HG03565 (cell line): Measurements from ENCODE around the gene EXOC1L.
"Not testable (repeated sequence)": the region's sequence is repeated elsewhere in the genome, so short reads cannot be mapped to it uniquely, and the experiment has no call there.

Source experiments
- ATAC-seq: cut with Tn5 transposase; IDR thresholded peaks from one replicate; pipeline ENCODE4 v1.9.1; 2021; ENCODE audit warnings: mild to moderate bottlenecking, moderate library complexity; ENCODE audit not compliant: unreplicated experiment

EXOC1L gene

DNA sequence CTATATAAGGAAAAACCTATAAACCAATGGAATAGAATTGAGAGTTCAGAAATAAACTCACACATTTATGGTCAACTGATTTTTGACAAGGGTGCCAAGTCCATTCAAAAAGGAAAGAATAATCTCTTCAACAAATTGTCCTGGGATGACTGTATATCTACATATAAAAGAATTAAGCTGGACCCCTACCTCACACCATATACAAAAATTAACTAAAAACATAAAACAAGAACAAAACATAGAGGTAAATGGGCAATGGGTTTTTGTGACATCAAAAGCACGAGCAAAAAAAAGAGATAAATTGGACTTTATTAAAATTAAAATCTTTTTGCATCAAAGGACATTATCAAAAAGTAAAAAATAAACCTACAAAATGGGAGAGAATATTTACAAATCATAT lies 18.3 kb downstream of the EXOC1L start:
- ATAC-seq: no peak

- no peak for ATAC-seq
Observed at GRCh38 chr4:55838356-55838755, 18.8 kb downstream of the EXOC1L start.

- ATAC-seq: no peak
Observed at GRCh38 chr4:55838952-55839351, 19.4 kb downstream of the EXOC1L start.

DNA sequence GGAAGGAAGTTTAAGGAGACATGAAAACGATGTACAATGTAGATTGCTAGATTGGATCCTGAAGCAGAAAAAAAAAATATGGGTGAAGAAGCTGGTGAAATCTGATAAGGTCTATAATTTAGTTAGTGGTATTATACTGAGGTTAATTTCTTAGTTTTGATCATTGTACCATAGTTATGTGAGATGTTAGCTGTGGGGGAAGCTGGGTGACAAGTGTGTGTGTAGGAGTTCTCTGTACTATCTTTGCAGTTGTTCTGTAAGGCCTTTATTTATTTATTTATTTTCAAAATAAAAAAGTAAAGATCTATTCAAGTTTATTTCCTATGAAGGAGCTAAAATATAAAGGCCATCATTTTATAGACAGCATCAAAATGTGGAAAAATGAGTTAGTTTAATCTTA lies 21.4 kb downstream of the EXOC1L start:
- no peak for ATAC-seq

DNA sequence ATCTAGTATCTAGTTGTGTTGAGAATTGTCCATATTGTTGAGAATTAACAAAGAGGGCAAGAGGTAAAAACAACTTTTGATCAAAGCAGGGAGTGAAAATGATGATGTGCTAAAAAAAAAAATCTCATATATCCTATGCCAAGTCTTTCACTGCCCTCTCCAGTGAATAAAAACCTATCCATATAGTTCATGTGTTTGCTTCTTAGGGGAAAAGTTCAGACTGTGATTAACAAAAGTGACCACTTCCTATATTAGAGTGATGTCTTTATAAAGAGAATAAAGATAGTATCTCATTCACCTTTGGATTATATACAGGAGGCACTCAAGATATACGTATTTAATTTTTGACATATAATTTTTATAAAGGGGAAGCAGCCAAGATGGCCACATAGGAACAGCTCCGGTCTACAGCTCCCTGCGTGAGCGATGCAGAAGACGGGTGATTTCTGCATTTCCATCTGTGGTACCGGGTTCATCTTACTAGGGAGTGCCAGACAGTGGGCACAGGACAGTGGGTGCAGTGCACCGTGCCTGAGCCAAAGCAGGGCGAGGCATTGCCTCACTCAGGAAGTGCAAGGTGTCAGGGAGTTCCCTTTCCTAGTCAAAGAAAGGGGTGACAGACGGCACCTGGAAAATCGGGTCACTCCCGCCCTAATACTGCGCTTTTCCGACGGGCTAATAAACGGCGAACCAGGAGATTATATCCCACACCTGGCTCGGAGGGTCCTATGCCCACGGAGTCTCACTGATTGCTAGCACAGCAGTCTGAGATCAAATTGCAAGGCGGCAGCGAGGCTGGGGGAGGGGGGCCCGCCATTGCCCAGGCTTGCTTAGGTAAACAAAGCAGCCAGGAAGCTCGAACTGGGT lies 22.0 kb downstream of the EXOC1L start:
- not testable (repeated sequence) for ATAC-seq

DNA sequence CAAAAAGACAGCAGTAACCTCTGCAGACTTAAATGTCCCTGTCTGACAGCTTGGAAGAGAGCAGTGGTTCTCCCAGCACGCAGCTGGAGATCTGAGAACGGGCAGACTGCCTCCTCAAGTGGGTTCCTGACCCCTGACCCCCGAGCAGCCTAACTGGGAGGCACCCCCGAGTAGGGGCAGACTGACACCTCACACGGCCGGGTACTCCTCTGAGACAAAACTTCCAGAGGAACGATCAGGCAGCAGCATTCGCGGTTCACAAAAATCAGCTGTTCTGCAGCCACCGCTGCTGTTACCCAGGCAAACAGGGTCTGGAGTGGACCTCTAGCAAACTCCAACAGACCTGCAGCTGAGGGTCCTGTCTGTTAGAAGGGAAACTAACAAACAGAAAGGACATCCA lies 22.7 kb downstream of the EXOC1L start:
- not testable (repeated sequence) for ATAC-seq

- no peak for ATAC-seq
Observed at GRCh38 chr4:55849724-55850123, 30.1 kb downstream of the EXOC1L start.

DNA sequence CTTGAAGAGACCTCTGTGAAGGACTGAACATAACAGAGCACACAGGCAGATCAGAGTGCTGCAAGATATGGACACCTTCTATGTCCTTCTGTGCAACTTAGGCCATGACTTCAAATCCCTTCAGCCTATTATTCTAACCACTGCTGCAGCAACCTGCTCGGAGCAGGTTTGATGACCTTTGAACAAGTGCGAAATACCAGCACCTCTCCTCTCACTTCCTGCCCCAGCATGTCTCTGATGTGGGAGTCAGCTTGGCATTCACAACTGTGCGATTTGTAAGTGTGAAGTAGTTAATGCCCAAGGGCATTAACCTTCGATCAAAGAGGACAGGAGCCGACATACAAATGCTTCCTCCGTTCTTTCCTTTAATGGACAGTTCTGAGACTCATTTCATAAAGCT lies 32.3 kb downstream of the EXOC1L start:
- ATAC-seq: no peak

DNA sequence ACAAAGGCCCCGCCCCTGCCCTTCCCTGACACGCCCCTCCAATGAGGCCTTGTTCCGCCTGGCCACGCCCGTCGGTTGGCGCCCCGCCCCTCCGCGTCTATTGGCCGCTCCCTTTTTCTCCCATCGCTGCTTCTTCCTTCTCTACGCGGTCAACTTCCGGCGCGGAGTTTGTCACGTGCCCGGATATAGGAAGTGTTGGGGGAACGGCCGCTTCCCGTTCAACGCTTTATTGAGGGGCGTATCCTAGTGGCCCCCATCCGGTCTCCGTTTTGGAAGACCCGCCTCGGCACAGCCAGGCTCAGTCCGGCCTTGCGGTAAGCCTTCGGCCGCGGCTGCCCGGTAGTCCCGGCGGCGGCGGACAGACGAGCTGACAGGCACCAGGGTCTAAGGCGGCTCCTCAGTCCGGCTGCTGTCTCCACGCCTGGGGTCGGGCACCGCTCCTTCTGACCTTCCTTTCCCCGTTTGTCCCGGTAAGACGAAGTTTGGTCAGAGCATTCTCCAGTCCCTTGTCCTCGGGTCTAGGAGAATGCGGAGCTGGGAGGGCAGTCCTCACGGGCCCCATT lies 34.0 kb downstream of the EXOC1L start, which contains the start of gene EXOC1:
TSS of gene EXOC1 (plus strand) at position 165 of the 563 bp plus-strand sequence. CDS start 4,676 bp downstream, outside the sequence.
- ATAC-seq: peak; percentile 93

DNA sequence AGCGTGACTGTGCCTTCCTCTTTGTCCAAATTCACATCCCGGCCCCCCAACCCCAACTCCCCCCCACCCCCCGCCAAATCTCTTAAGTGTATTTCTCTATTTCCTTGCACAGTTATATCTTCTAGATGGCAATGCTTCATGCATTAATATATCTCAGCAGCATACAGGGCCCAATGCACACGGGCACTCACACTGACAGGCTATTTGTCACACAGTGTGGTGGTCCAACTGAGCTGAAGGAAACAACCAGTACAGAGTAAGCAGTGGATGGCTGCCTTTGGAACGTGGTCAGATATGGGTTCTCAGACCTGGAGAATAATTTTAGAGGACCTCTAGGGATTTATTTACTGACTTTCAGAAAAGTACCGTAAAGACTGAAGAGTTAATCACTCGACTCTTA lies 34.5 kb downstream of the EXOC1L start:
- ATAC-seq: no peak

GRCh38 chr4:55857586-55857985 lies 38.0 kb downstream of the EXOC1L start:
- ATAC-seq: no peak

- no peak for ATAC-seq
Observed at GRCh38 chr4:55859711-55860110, 40.1 kb downstream of the EXOC1L start.

DNA sequence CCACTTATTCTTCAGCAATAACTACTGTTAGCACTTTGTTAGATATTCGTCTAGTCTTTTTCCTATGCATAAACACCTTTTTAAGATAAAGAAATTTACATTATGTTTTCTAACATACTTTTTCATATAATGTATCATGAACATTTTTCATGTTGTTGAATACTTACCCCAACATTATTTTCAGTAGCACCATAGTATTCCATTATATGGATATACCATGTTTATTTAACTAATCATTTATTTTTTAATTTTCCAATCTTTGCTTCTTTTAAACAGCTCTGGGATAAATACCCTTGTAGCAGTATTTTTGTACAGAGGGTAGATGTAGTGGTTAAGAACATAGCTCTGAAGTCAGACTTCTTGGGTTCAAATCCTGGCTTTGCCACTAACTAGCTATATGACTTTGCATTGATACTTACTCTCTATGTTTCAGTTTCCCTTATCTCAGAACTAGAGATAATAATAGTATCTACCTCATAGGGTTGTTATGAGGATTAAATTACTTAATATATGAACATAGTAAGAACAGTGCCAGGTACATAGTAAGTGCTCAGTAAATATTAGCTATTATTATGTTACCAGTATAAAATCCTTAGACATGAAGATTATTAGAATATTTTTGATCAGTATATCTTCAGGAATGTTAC lies 45.1 kb downstream of the EXOC1L start:
- no peak for ATAC-seq

GRCh38 chr4:55865228-55865806 lies 45.7 kb downstream of the EXOC1L start:
- ATAC-seq: no peak

- ATAC-seq: peak; percentile 85
Observed at GRCh38 chr4:55866290-55866907, 46.8 kb downstream of the EXOC1L start.

DNA sequence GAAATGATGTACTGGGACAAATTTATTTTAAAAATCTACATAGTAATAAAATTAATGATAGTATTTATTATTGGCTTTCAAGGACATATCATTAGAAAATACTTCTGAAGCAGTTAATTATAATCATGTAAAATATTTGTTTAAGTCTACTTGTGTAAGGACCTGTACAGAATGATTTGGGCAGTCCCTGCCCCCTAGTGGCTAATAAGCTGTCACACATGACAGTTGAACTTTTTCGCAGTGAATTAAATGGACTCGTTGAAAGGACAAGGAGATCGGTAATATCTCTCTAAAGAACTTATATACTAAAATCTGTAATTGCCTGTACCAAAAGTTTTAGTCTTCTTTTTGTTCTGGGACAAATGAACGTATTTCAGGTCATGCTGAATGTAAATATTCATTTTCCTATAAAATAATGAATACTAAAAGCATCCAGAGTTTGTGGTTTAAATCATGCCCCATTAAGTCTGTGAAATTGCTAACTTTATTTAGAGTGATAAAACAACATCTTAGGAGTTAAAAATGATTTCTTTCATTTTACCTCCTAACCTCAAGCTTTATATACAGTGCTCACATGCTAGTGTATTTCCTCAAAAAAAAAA lies 47.5 kb downstream of the EXOC1L start:
- ATAC-seq: peak; percentile 77

DNA sequence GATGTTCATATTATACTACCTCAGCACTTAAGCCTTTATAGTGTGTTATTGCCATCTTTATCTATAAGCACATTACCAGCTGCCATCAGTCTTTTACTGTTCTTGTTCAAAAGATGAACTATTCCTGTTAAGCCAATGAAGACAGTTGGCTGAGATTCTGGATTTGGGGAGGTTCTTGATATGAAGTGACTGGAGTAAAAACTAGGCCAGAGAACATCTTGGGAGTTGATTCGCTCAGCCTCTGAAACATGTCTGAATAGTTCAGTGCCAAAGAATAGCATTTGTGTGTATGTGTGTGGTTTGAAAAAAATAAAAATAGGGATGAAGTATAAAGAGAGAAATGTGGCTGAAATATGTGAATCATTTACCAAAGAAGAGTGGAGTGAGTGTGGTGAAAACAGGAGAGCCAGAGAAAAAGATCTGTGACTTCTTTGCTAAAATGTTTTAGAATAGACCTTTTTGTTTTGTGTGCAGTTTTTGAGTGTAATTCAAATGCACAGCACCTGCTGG lies 49.0 kb downstream of the EXOC1L start:
- no peak for ATAC-seq

DNA sequence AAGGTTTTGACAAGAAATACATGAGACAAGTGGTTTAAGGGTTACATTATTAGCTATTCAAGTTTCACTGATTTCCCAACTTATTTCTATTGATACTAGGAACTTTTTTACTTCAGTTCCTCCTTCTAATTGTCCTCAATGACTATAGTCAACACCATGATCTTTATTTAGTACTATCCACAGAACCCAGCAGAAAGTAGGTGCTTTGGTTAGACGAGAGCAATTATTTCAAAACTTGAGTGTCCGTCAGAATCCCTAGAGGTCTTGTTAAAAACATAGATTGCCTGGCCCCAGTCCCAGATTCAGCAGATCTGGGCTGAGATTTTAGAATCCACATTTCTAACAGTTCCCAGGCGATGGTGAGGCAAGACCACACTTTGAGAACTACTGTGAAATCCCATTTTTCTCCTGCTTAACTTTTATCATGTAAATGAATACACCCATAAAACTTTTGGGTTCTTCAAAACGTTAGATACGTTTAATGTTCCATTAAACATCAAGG lies 51.8 kb downstream of the EXOC1L start:
- ATAC-seq: no peak

DNA sequence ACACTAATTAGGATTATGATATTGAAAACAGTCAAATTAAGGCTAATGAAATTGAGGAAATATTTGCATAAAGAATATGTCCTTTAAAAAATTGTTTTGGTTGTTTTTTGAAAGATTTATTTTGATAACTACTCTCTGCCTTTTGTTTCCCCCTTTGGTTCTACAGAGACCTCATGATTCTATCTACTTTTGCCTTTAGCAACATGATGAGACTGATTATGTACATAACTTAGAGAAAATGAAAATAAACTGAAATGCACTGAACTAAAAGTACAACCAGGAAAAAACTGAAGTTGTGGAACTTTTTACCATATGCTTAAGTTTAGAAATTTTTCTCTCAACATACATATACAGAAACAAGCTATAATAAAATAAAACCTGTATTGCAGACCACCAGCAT lies 55.2 kb downstream of the EXOC1L start:
- ATAC-seq: no peak

GRCh38 chr4:55876387-55876786 lies 56.8 kb downstream of the EXOC1L start:
- no peak for ATAC-seq
